Heart left ventricle (tissue), 13 donors: ENCODE data around the gene FXYD1.

ENCODE experiments used
- POLR2A ChIP-seq, 2 donors: fragments of 450-650 bp; IDR thresholded peaks; one replicate each; pipeline ENCODE4 v1.6.1; 2017; ENCODE audit warnings: antibody characterized with exemption in 2 of 2, mild to moderate bottlenecking in 2 of 2, moderate library complexity in 2 of 2
- TF ChIP-seq, protein P1 (sequence below), 12 donors: fragments of 200-600 bp; sonication (generic) in 4 of 12; IDR thresholded peaks; one replicate each; pipeline versions ENCODE4 v1.5.0 to v1.8.0; 2018 to 2022; ENCODE audit warnings: antibody characterized with exemption in 12 of 12, mild to moderate bottlenecking in 5 of 12
- donor health status: ischemic (EF 13 %, LVEDD 7.1; RV severe dilation, severe dysfunction).
- donor health status: DM: no; HTN: yes; CAD: no.
- donor health status: DM: no; HTN: no; CAD: no.
- donor health status: ischemic (EF 25% LVEDD 6.9; RV normal size, moderate dysfunction).
- donor health status: ischemic (EF 25% LVEDD 5.7; RV mildly dilated, moderate dysfunction).
- donor health status: ischemic (EF 35%, LVEDD 5.7; RV mildly dilated, moderate dysfunction).
- donor health status: nonischemic (EF 11% LVEDD 7.7; RV severe dilation, severe dysfunction).
- donor health status: DM: yes; HTN: yes; CAD: no.
- donor health status: PGD.
- donor health status: ischemic (EF 29% LVEDD 5.4; RV normal size, mild dysfunction).
- donor health status: nonischemic (EF 23%, LVEDD 6.1; RV moderate dilation, normal function).

DNA sequence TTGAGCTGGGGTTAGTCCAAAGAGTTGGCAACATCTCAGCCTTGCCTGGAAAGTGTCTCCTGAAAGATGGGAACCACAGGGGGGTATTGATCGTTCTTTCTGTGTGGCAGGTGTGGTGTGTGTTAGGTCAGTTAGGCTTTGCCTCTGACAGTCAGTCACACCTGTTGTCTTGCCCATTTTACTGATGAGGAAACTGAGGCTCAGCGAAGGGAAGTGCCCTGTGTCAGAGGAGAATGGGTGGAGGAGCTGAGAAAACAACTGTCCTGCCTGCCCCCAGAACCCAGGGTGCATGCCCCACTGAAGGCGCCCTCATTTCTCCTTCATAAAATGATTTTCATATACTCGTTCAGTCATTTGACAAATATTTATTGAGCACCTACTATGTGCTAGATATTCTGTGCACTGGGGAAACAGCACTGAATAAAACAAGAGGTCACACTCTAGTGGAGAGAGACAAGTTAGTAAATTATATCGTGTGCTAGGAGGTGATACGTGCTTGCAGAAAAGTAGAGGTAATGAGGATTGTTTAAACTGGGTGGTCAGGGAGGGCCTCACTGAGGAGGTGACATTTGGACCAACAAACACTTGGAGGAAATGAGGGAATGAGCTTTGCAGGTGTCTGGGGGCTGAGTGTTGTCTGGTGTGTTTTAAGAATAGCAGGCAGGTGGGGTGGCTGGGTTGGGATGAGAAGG, 17.5 kb downstream of the FXYD1 start:
- TF ChIP-seq, protein P1, sequence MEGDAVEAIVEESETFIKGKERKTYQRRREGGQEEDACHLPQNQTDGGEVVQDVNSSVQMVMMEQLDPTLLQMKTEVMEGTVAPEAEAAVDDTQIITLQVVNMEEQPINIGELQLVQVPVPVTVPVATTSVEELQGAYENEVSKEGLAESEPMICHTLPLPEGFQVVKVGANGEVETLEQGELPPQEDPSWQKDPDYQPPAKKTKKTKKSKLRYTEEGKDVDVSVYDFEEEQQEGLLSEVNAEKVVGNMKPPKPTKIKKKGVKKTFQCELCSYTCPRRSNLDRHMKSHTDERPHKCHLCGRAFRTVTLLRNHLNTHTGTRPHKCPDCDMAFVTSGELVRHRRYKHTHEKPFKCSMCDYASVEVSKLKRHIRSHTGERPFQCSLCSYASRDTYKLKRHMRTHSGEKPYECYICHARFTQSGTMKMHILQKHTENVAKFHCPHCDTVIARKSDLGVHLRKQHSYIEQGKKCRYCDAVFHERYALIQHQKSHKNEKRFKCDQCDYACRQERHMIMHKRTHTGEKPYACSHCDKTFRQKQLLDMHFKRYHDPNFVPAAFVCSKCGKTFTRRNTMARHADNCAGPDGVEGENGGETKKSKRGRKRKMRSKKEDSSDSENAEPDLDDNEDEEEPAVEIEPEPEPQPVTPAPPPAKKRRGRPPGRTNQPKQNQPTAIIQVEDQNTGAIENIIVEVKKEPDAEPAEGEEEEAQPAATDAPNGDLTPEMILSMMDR (IDR thresholded peaks at IDR 0.05), result no peak
- no peak for TF ChIP-seq POLR2A (IDR thresholded peaks at IDR 0.05)
